ENCODE measurements around the gene HIPK2.
"Not testable (repeated sequence)": the region's sequence is repeated elsewhere in the genome, so short reads cannot be mapped to it uniquely, and the experiment has no call there.

The HIPK2 gene

DNA sequence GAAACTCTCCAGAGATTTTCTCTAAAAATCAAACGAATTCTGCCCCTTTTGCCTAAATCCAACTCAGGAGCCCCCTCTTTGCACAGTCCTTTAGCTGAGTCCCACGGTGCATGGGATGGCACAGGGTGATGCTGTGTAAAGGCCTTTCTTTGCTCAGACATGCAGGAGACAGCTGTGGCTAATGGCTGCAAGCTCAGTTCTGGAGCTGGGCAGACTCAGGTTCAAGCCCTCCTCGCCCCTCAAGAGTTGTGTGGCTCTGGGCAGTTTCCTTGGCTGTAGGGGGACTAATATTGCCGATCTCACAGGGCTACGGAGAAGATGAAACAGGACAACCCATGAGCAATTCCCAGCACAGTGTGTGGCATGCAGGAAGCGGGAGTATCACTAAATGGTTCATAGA, 211.7 kb downstream of the HIPK2 start:
- DNase-seq (ENCODE audit: low spot score), result no peak

GRCh38 chr7:139563856-139564255, 213.9 kb downstream of the HIPK2 start:
- no peak for DNase-seq (ENCODE audit: low spot score)

DNA sequence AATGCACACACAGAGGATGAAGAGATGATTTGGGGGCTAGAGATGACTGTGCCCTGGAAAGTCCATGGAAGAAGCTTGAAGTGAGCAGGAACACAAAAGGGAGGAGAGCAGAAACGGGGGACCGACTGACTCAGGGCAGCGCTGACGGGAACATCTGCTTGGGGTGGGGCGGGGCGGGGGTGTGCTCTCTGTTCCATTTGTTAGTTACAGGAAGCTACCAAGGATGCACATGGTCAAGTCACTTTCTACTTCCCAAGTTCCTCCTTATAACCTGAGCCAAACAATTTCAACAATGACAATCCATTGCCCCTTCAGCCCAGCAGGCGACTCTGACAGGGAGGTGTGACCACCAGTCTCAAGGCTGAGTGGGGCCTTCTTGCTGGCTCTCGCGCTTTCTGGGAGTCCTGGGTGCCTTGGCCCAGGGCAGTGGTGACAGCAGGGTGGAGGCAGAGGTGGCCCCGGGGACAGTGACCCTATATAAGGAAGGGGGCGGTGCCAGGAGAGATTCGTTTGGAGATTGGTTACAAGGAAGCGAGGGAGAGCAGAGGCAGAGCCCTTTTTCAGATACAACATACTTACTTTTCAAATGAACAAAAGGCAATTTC, 214.7 kb downstream of the HIPK2 start:
- DNase-seq (ENCODE audit: low spot score), result no peak

- DNase-seq (ENCODE audit: low spot score), result no peak
These were observed 215.3 kb downstream of the HIPK2 start for GRCh38 chr7:139562491-139562890.

- DNase-seq (ENCODE audit: low spot score), result no peak
These were observed 217.1 kb downstream of the HIPK2 start for GRCh38 chr7:139560678-139561077.

- no peak for DNase-seq (ENCODE audit: low spot score)
These were observed 217.6 kb downstream of the HIPK2 start for GRCh38 chr7:139560199-139560598.

- DNase-seq (ENCODE audit: low spot score), result no peak
These were observed 218.3 kb downstream of the HIPK2 start for GRCh38 chr7:139559364-139560105.

- no peak for DNase-seq (ENCODE audit: low spot score)
These were observed 219.8 kb downstream of the HIPK2 start for GRCh38 chr7:139557857-139558581.

GRCh38 chr7:139553991-139554700, 223.7 kb downstream of the HIPK2 start:
- not testable (repeated sequence) for DNase-seq (ENCODE audit: low spot score)

GRCh38 chr7:139548302-139549028, 229.3 kb downstream of the HIPK2 start:
- no peak for DNase-seq (ENCODE audit: low spot score)

DNA sequence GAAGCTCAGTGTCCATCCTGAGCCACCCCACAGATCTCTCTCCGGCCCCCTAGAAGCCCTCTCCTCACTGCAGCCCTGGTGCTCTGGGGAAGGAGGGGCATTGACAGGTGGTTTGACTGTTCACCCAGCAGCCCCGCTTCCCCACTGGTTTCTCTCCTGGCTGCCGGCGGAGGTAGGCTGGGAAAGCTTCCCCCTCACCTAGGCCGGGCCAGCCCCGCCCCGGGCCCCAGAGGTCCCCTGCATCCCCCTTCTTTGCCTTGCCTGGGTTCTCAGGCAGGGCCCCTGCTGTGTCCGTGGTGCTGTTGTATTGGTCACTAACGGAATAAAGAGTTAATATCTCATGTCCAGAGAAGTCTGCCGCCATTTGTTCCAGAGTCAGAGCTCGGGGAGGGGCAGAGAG, 233.2 kb downstream of the HIPK2 start:
- no peak for DNase-seq (ENCODE audit: low spot score)

- no peak for DNase-seq (ENCODE audit: low spot score)
These were observed 233.8 kb downstream of the HIPK2 start for GRCh38 chr7:139543801-139544603.

GRCh38 chr7:139542308-139543151, 235.3 kb downstream of the HIPK2 start:
- DNase-seq (ENCODE audit: low spot score), result no peak

GRCh38 chr7:139541600-139542307, 236.0 kb downstream of the HIPK2 start:
- DNase-seq (ENCODE audit: low spot score), result no peak

DNA sequence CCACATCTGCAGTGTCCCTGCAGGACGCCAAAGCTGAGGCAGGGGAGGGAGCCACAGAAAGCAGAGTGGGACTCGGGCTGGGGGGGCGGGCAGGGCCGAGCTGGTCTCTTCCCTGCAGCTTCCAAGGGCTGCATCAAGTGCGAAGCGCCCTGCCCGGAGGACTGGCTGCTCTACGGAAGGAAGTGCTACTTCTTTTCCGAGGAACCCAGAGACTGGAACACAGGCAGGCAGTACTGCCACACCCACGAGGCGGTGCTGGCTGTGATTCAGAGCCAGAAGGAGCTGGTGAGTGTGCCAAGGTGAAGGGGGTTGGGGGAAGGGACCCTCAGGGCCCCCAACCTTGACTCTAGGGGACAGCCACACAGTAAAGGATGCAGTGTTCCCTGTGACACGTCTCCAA, 237.6 kb downstream of the HIPK2 start:
- no peak for DNase-seq (ENCODE audit: low spot score)

GRCh38 chr7:139538881-139539635, 238.7 kb downstream of the HIPK2 start:
- DNase-seq (ENCODE audit: low spot score), result no peak

- DNase-seq (ENCODE audit: low spot score), result no peak
These were observed 241.6 kb downstream of the HIPK2 start for GRCh38 chr7:139536152-139536551.

- DNase-seq (ENCODE audit: low spot score), result no peak
These were observed 242.7 kb downstream of the HIPK2 start for GRCh38 chr7:139534966-139535651.

All from cerebellar cortex (tissue), 1 donor.